K562 (cell line): ENCODE results near the gene PIGK. TPM values are rescaled to one million over a fixed set of nuclear protein-coding genes. Genes with fewer than 3 reads are reported as not detected.

Experiments used
- ATAC-seq: fragments of 200-7000 bp; cut with Tn5 transposase; 3 replicates; pipeline ENCODE4 v1.9.1; 2020; ENCODE audit warnings: moderate library complexity
- BruUV-seq: library from RNA; stranded (reverse); fragments of 400-500 nt; replicated peaks from 2 replicates; lab custom pipeline; 2021; lab: Mats Ljungman, UMichigan
- CTCF ChIA-PET: fragments of 300-600 bp; formaldehyde crosslinking; extraction: SDS; loops from one replicate; lab custom pipeline; 2021; ENCODE audit warnings: low intra/inter-chr PET ratio; lab: Yijun Ruan, JAX
- POLR2A ChIA-PET: fragments of 300-600, 350-650 bp; sonication (Branson Sonifier 250); formaldehyde crosslinking; extraction: SDS; loops from one replicate; lab custom pipeline; 2021; ENCODE audit warnings: antibody characterized with exemption, inconsistent platforms; lab: Yijun Ruan, JAX
- DNase-seq, 4 experiments: peaks; one replicate each; pipeline versions ENCODE4 v3.0.0 to v3.0.0-alpha.2; 2011 to 2018; ENCODE audit warnings: low spot score in 3 of 4, mixed read lengths in 3 of 4; ENCODE audit errors: extremely low read depth in 1 of 4
- FAIRE-seq: peaks from 2 replicates; lab custom pipeline; 2011; peaks lifted over from hg19 to GRCh38; lab: Jason Lieb, UNC
- H2AFZ ChIP-seq: 2 replicates; pipeline ENCODE4 v1.6.0; 2011; ENCODE audit warnings: low read depth, low read length, control low read depth, inconsistent platforms
- H3K27ac ChIP-seq: fragments of 200-600 bp; 3 replicates; pipeline ENCODE4 v1.8.0; 2011; ENCODE audit warnings: low read depth, mild to moderate bottlenecking, control low read depth, inconsistent platforms, low read length, moderate library complexity, mixed read lengths; ENCODE audit errors: extremely low read depth
- H3K27me3 ChIP-seq, 2 experiments: fragments of 300-600 bp in 1 of 2; 2 replicates in 1 of 2; 3 replicates in 1 of 2; pipeline versions ENCODE4 v1.6.0 to v1.8.0; 2011; ENCODE audit warnings: inconsistent platforms in 2 of 2, low read length in 2 of 2, mild to moderate bottlenecking in 1 of 2, mixed read lengths in 1 of 2, moderate library complexity in 1 of 2; ENCODE audit not compliant: control insufficient read depth in 2 of 2, insufficient read depth in 2 of 2
- H3K36me3 ChIP-seq: fragments of 300-600 bp; 3 replicates; pipeline ENCODE4 v1.8.0; 2011; ENCODE audit warnings: mild to moderate bottlenecking, low read length, inconsistent platforms; ENCODE audit not compliant: control insufficient read depth, insufficient read depth
- H3K4me1 ChIP-seq, 2 experiments: fragments of 200-600 bp in 1 of 2; replicated peaks in 1 of 2; 2 replicates in 1 of 2; 3 replicates in 1 of 2; pipeline versions ENCODE4 v1.5.1 to v1.8.0; 2011; ENCODE audit warnings: inconsistent platforms in 2 of 2, low read length in 2 of 2, mild to moderate bottlenecking in 1 of 2, mixed read lengths in 1 of 2, moderate library complexity in 1 of 2; ENCODE audit not compliant: control insufficient read depth in 2 of 2, insufficient read depth in 2 of 2
- H3K4me2 ChIP-seq: 2 replicates; pipeline ENCODE4 v1.6.1; 2011; ENCODE audit warnings: low read length, control low read depth, inconsistent platforms, mixed read lengths; ENCODE audit not compliant: insufficient read depth
- H3K4me3 ChIP-seq: fragments of 200-600 bp; sonication (generic), shearing (Covaris generic); 2 replicates; pipeline ENCODE4 v1.5.1; 2016; ENCODE audit warnings: control low read depth, inconsistent platforms
- H3K79me2 ChIP-seq: fragments of 200-600 bp; 3 replicates; pipeline ENCODE4 v1.8.0; 2011; ENCODE audit warnings: low read length, inconsistent platforms; ENCODE audit not compliant: control insufficient read depth, insufficient read depth
- H3K9ac ChIP-seq, 2 experiments: 2 replicates each; pipeline versions ENCODE4 v1.6.0 to v1.6.1; 2011; ENCODE audit warnings: low read depth in 2 of 2, low read length in 2 of 2, control low read depth in 1 of 2, inconsistent platforms in 1 of 2, mild to moderate bottlenecking in 1 of 2, mixed read lengths in 1 of 2; ENCODE audit not compliant: insufficient read depth in 1 of 2
- H3K9me1 ChIP-seq: one replicate; pipeline ENCODE4 v1.6.0; 2011; ENCODE audit warnings: inconsistent platforms, mild to moderate bottlenecking, low read length, moderate library complexity; ENCODE audit not compliant: control insufficient read depth, insufficient read depth
- H3K9me3 ChIP-seq: replicated peaks from 2 replicates; pipeline ENCODE4 v1.5.1; 2011; ENCODE audit warnings: low read depth, low read length, inconsistent platforms; ENCODE audit not compliant: control insufficient read depth, insufficient read depth
- H4K20me1 ChIP-seq: replicated peaks from 2 replicates; pipeline ENCODE4 v1.6.1; 2011; ENCODE audit warnings: low read length, inconsistent platforms, mixed read lengths; ENCODE audit not compliant: control insufficient read depth, insufficient read depth
- EP400 ChIP-seq: fragments of 450-650 bp; IDR thresholded peaks from 2 replicates; pipeline ENCODE4 v1.6.1; 2017; ENCODE audit warnings: antibody characterized with exemption, mild to moderate bottlenecking, moderate library complexity
- FUS ChIP-seq: fragments of 200-400 bp; formaldehyde crosslinking; optimal IDR thresholded peaks from 2 replicates; pipeline ENCODE3; 2017; ENCODE audit warnings: low read depth, low read length
- NFRKB ChIP-seq: fragments of 450-650 bp; IDR thresholded peaks from 2 replicates; pipeline ENCODE4 v1.6.1; 2016; ENCODE audit warnings: low read depth
- PATZ1 ChIP-seq: fragments of 250-450 bp; sonication (Bioruptor Pico); IDR thresholded peaks from 2 replicates; pipeline ENCODE4 v1.5.0; 2020; ENCODE audit warnings: mild to moderate bottlenecking, borderline replicate concordance
- ZBTB2 ChIP-seq: fragments of 450-650 bp; IDR thresholded peaks from 2 replicates; pipeline ENCODE4 v1.6.1; 2016; ENCODE audit warnings: antibody characterized with exemption
- ZNF184 ChIP-seq: sonication (generic); formaldehyde crosslinking; IDR thresholded peaks from 2 replicates; pipeline ENCODE4 v1.5.0; 2020; ENCODE audit warnings: missing genetic modification reagents
- ZNF232 ChIP-seq: sonication (generic); formaldehyde crosslinking; IDR thresholded peaks from 2 replicates; pipeline ENCODE4 v1.8.0; 2022; ENCODE audit warnings: mild to moderate bottlenecking, missing genetic modification reagents
- WGBS: fragments of 100-300 bp; shearing (Covaris generic); methylation state at CpG from one replicate; pipeline ENCODE4 v1.1.6; 2016; ENCODE audit warnings: low coverage, mixed read lengths; ENCODE audit not compliant: insufficient coverage; ENCODE audit errors: missing lambda C conversion rate; 5-methylcytosine and 5-hydroxymethylcytosine counted together
- in situ Hi-C: fragments of 300-500 bp; cut with MboI; formaldehyde crosslinking; loops from 4 replicates; pipeline ENCODE4 v1.15.0; 2018; ENCODE audit warnings: inconsistent platforms, mixed read lengths
- intact Hi-C: fragments of 100-400 bp; cut with micrococcal nuclease; formaldehyde crosslinking; loops from 2 replicates; pipeline ENCODE4 v1.14.2; 2022
- polyA plus RNA-seq, 8 experiments: library from polyadenylated mRNA; depleted of rRNA in 4 of 8; stranded (reverse) in 5 of 8; unstranded in 3 of 8; fragments of >200 nt; fragmentation: Nextera tagmentation in 2 of 8; fragmentation: Illumina TruSeq in 1 of 8; extraction: Ambion mirVana in 2 of 8; extraction: Trizol in 1 of 8; gene quantifications; 2 replicates each; pipeline versions ENCODE4 v1.2.1 to v1.2.3, GENCODE V29; 2011 to 2014; ENCODE audit warnings: inconsistent platforms in 1 of 8, missing spikeins in 1 of 8
- total RNA-seq, 7 experiments: library from RNA; depleted of rRNA in 6 of 7; stranded (reverse); fragments of >200 nt in 6 of 7; fragmentation: Illumina TruSeq in 2 of 7; extraction: Trizol in 2 of 7; gene quantifications; 2 replicates each; pipeline versions ENCODE4 v1.2.1 to v1.2.3, GENCODE V29; 2011 to 2021; ENCODE audit warnings: low replicate concordance in 1 of 7

PIGK gene
- total and polyA plus RNA-seq, 9 of the 15 experiments (the other 6 are each of a cell fraction or from before 2014, with no cell fraction given): 15.7 to 59.5 (median 29.9) TPM

DNA sequence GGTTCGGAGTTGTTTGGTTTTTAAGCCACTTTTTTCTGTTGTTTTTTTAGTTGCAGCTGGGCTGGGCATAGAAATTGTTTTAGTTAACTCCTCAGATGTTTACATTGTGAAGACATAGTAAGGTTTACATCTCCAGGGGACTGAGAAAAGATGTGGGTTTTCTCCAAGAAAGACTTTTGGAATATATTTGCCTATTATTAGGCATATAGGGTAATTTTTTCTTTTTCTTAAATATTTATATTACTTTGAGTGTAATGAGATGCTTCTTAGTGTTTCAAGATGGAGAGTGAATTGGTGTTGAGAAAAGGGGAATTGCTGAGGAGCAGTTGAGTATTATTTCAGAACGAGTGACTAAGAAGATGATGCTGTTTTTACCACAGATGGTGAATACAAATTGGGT, 26.6 kb upstream of the PIGK start:
- H3K4me3 ChIP-seq: no peak overlapping the region
- no peak for ATAC-seq
- H3K27me3 ChIP-seq: no peaks in the 10 kb centered on the region
- ChIA-PET CTCF (no interaction called here), POLR2A (no interaction called here)
- no peaks in the 10 kb centered on the region for H3K9me3 ChIP-seq
- no peaks in the 10 kb centered on the region for H3K9me1 ChIP-seq
- no peak overlapping the region for H3K4me2 ChIP-seq
- H2AFZ ChIP-seq: no peak overlapping the region
- no peaks in the 10 kb centered on the region for H4K20me1 ChIP-seq
- no peak overlapping the region for H3K27ac ChIP-seq
- no TSS peak for BruUV-seq
- H3K4me1 ChIP-seq: no peaks in the 10 kb centered on the region
- in situ Hi-C loops (no loop called here), intact Hi-C loops (no loop called here)
- no peak for DNase-seq
- no peak for FAIRE-seq
- TF ChIP-seq EP400 (no peak), ZNF232 (CRISPR knock-in tag) (no peak), PATZ1 (no peak)
- no peaks in the 10 kb centered on the region for H3K79me2 ChIP-seq
- no peaks in the 10 kb centered on the region for H3K36me3 ChIP-seq
- 2% methylated on average over 2 of the region's 2 CpGs for WGBS
- no peak overlapping the region for H3K9ac ChIP-seq

GRCh38 chr1:77239311-77239710, 20.1 kb upstream of the PIGK start:
- CTCF ChIA-PET: no interaction called here
- no peak overlapping the region for H3K4me2 ChIP-seq
- no peak for TF ChIP-seq NFRKB
- TF ChIP-seq FUS: no peak
- no peak for TF ChIP-seq ZNF184
- TF ChIP-seq ZBTB2: no peak

More at GRCh38 chr1:77239311-77239710, 20.1 kb upstream of the PIGK start:
- intact Hi-C loops: no loop called here
- Histone ChIP-seq H3K9me3 (no peaks in the 10 kb centered on the region), H3K9me1 (no peaks in the 10 kb centered on the region), H3K27me3 (no peaks in the 10 kb centered on the region), H3K4me1 (no peaks in the 10 kb centered on the region), H3K79me2 (no peaks in the 10 kb centered on the region), H2AFZ (no peak overlapping the region), H3K36me3 (no peaks in the 10 kb centered on the region), H3K27ac (no peak overlapping the region), H4K20me1 (no peaks in the 10 kb centered on the region), H3K4me3 (no peak overlapping the region), H3K9ac (no peak overlapping the region)
- ATAC-seq: no peak
- WGBS: 0% methylated on average over 3 of the region's 3 CpGs
- POLR2A ChIA-PET: interaction anchor here (0.9 to 1.2 kb wide), 2 partner anchors 20 to 68 kb away, joined by 3 to 6 read pairs; partner anchors contain the start of gene PIGK
- in situ Hi-C loops: no loop called here
- no TSS peak for BruUV-seq
- no peak for DNase-seq
- no peak for FAIRE-seq
